ENCODE data around the gene RTF2. TPM values are rescaled to one million over a fixed set of nuclear protein-coding genes. Genes with fewer than 3 reads are reported as not detected.
"Not testable (repeated sequence)": the region's sequence is repeated elsewhere in the genome, so short reads cannot be mapped to it uniquely, and the experiment has no call there.

Gene RTF2
- total and polyA plus RNA-seq, 7 donors = 47.6 to 84.6 (median 62.4) TPM

- H3K27me3 ChIP-seq = no peaks in the 10 kb centered on the region
- no peak overlapping the region for H3K27ac ChIP-seq
- H3K4me3 ChIP-seq = no peak overlapping the region
- no peaks in the 10 kb centered on the region for H3K9me3 ChIP-seq
- intact Hi-C loops (cut with DNase I) = no loop called here
- H3K36me3 ChIP-seq = no peaks in the 10 kb centered on the region
- H3K4me1 ChIP-seq = no peaks in the 10 kb centered on the region
- 95 to 97% methylated on average over 7 of the region's 7 CpGs for WGBS, 2 donors
- DNase-seq = no peak
- TF ChIP-seq POLR2A (IDR thresholded peaks at IDR 0.05) = no peak
- no peak for TF ChIP-seq CTCF (IDR thresholded peaks at IDR 0.05)
- TF ChIP-seq POLR2AphosphoS5 (IDR thresholded peaks at IDR 0.05) = no peak
- no peak for TF ChIP-seq EP300 (IDR thresholded peaks at IDR 0.05)
Measured at GRCh38 chr20:56527521-56527920, 59.1 kb downstream of the RTF2 start.

GRCh38 chr20:56532946-56533345, 64.5 kb downstream of the RTF2 start, which contains the start of gene FAM209B:
Gene FAM209B, plus strand, starts transcription at chr20:56533246. Its CDS starts 96 bp downstream, at chr20:56533342.
- DNase-seq; intact Hi-C loops (cut with DNase I); H3K9me3 ChIP-seq; H3K4me1 ChIP-seq; H3K27me3 ChIP-seq; H3K4me3 ChIP-seq; H3K27ac ChIP-seq; H3K36me3 ChIP-seq: not testable (repeated sequence)
- WGBS, 2 donors = 89 to 93% methylated on average over 9 of the region's 9 CpGs

GRCh38 chr20:56537997-56538396, 69.6 kb downstream of the RTF2 start:
- Histone ChIP-seq H3K9me3 (no peaks in the 10 kb centered on the region), H3K4me1 (no peaks in the 10 kb centered on the region), H3K27me3 (no peaks in the 10 kb centered on the region), H3K4me3 (no peak overlapping the region), H3K36me3 (no peaks in the 10 kb centered on the region), H3K27ac (no peak overlapping the region)
- TF ChIP-seq EP300 (IDR thresholded peaks at IDR 0.05) (no peak), POLR2AphosphoS5 (IDR thresholded peaks at IDR 0.05) (no peak), CTCF (IDR thresholded peaks at IDR 0.05) (no peak), POLR2A (IDR thresholded peaks at IDR 0.05) (no peak)
- intact Hi-C loops (cut with DNase I) = no loop called here
- DNase-seq = no peak
- 69 to 84% methylated on average over 3 of the region's 3 CpGs for WGBS, 2 donors

- no peaks in the 10 kb centered on the region for H3K27me3 ChIP-seq
- no peaks in the 10 kb centered on the region for H3K9me3 ChIP-seq
- no peak overlapping the region for H3K27ac ChIP-seq
- intact Hi-C loops (cut with DNase I) = no loop called here
- H3K36me3 ChIP-seq = no peaks in the 10 kb centered on the region
- H3K4me1 ChIP-seq = no peaks in the 10 kb centered on the region
- DNase-seq = no peak
- no peak overlapping the region for H3K4me3 ChIP-seq
- 86% methylated on average over 6 of the region's 6 CpGs for whole genome bisulfite sequencing, 2 donors
- TF ChIP-seq CTCF (IDR thresholded peaks at IDR 0.05) = no peak
- no peak for TF ChIP-seq POLR2AphosphoS5 (IDR thresholded peaks at IDR 0.05)
- no peak for TF ChIP-seq EP300 (IDR thresholded peaks at IDR 0.05)
- TF ChIP-seq POLR2A (IDR thresholded peaks at IDR 0.05) = no peak
Measured at GRCh38 chr20:56540415-56540814, 72.0 kb downstream of the RTF2 start.

GRCh38 chr20:56542489-56543030, 74.1 kb downstream of the RTF2 start:
- TF ChIP-seq POLR2AphosphoS5 (IDR thresholded peaks at IDR 0.05) = no peak
- no peak for TF ChIP-seq POLR2A (IDR thresholded peaks at IDR 0.05)
- no peak for TF ChIP-seq CTCF (IDR thresholded peaks at IDR 0.05)
- TF ChIP-seq EP300 (IDR thresholded peaks at IDR 0.05) = no peak
- Histone ChIP-seq H3K4me1 (no peaks in the 10 kb centered on the region), H3K36me3 (no peaks in the 10 kb centered on the region), H3K9me3 (no peaks in the 10 kb centered on the region), H3K27ac (no peak overlapping the region), H3K4me3 (no peak overlapping the region), H3K27me3 (no peaks in the 10 kb centered on the region)
- DNase-seq = no peak
- 67 to 76% methylated on average over 9 of the region's 9 CpGs for WGBS, 2 donors
- intact Hi-C loops (cut with DNase I) = no loop called here

All from sigmoid colon (tissue), 7 donors.